GM18868 (cell line): Measurements from ENCODE around the gene FHIT.

Experiments
- ATAC-seq: cut with Tn5 transposase; IDR thresholded peaks from one replicate; pipeline ENCODE4 v1.9.1; 2021; ENCODE audit warnings: mild to moderate bottlenecking, moderate library complexity; ENCODE audit not compliant: unreplicated experiment

The FHIT gene

GRCh38 chr3:61172684-61173083, 78.6 kb downstream of the FHIT start:
- no peak for ATAC-seq

- ATAC-seq: no peak
Measured at GRCh38 chr3:61172203-61172602, 79.0 kb downstream of the FHIT start.

GRCh38 chr3:61169621-61170251, 81.5 kb downstream of the FHIT start:
- ATAC-seq: no peak

- no peak for ATAC-seq
Measured at GRCh38 chr3:61168286-61168685, 83.0 kb downstream of the FHIT start.

DNA sequence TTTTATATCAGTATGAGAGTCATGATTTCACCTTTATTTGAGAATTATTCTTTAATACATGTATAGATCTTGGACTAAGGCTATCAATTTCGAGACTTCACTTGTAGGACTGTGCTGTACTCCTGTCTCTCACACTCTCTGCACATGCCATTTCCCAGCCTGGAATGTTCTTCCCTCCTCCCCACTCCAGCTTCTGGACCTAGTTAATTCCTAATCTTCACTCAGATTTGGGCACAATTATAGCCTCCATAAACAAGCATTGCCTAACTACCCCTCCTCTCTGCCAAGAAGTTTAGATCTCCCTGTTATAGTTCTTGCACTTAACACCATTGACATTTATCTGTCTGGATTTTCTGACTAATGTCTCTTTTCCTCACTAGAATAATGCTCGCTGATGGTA, 88.3 kb downstream of the FHIT start:
- no peak for ATAC-seq

- ATAC-seq: no peak
Measured at GRCh38 chr3:61158667-61159066, 92.6 kb downstream of the FHIT start.

- ATAC-seq: no peak
Measured at GRCh38 chr3:61158216-61158615, 93.0 kb downstream of the FHIT start.

DNA sequence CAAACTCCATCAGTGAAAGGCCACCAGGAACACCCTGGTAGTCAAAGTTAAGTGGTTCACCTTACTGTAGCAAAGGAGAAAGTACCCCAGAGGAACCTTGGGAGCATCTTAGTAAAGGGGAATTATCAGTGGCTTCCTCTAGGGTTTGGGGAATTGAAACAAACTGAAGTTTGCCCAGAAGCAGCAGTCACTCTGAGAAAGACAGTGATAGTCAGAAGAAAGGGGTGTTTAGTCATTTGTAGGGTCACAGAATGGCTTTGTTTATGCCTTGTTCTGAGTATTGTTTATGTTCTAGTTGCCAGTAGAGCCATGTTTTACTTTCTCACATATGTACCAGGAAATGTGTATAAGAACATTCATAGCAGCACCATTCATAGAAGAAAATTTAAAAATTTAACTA, 93.8 kb downstream of the FHIT start:
- peak; percentile 62 for ATAC-seq

GRCh38 chr3:61155701-61156292, 95.5 kb downstream of the FHIT start:
- ATAC-seq: no peak

GRCh38 chr3:61154457-61155198, 96.6 kb downstream of the FHIT start:
- no peak for ATAC-seq

DNA sequence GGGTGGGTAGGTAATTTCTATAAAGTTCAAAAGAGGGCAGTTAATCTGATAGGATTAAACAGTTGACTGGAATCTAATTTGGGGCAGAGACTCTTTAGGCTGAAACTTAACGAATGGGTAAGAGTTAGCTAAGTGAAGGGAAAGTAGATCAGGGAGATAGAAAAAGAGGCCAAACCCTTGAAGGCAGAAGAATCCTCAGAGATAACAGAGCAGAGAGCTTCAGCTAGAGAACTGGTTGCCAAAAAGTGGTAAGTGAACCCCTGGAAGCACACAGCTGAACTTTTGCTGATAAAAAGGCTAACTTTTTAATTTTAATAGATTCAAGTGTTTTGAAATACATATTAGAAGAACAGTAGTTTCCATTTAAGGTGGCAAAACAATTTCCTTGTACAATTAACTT, 99.2 kb downstream of the FHIT start:
- ATAC-seq: no peak

DNA sequence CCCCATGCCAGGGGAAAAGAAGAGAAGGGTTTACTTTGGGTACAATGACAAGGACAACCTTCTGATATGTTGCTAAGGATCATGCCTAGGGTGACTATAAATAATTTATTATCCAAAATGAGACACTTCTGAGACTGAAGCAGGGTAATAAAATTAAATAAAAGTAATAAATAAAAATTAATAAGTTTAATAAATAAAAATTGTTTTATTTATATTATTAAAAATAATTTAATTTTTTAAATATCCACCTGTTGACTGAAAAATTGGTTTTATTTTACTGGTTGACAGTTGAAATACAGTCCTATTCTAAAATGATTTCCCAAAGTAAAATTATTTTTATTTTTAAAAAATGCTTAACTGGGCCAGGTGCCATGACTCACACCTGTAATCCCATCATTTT, 102.0 kb downstream of the FHIT start:
- no peak for ATAC-seq

DNA sequence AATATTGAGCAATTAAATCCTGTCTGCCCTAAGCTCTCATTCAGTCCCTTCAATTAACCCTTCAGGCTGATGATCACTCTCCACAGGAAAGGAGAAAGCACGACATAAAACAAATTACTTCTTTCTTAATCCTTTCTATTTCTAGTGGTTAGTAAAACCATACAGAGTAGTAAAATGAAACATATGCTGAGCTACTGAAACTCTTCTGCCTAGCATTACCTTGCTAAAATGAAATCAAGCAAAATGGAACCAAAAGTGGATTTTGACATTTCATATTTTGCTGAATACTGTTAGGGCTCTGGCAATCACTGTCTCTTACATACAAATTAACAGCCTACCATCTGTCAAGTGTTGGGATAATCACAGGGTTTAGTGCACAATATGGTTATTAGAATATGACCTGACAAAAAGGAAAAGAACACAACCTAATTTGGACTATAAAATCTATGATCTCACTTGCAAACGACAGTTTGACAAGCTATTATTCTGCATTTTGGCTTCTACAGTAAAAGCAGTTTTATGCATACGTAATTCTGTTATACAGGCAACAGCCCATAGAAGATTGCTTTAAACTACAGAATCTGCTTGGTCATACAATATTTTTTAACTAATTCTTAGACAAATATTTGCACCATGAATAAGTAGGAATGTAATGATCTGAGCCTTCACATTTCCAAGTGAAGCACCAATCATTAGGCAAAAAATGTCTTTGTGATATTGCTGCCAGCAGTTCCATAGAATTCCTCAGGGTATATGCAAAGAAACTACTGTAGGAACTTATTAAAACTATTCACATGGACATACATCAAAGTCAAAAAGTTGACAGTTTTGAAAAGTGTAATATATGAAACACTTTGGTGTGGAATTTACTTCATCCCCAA, 105.0 kb downstream of the FHIT start:
- no peak for ATAC-seq

GRCh38 chr3:61141697-61142096, 109.6 kb downstream of the FHIT start:
- ATAC-seq: no peak

DNA sequence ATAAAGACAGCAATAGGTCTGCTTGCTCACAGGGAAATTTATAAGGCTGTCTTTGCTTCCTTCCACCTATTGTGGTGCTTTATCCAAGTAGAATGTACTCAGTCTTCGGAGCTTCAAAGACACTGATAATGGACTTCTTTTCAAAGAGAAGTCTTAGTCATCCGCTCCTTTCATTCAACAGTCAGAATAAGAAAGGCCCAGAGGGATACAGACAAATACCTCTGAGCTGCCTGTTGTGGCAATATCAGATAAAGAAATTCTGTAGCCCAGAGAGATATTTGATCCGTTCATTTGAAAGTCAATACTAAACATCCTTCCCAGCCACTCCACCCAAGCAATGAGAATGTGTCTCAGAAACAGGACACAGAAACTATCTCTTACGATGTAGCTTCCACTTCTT, 110.0 kb downstream of the FHIT start:
- no peak for ATAC-seq

GRCh38 chr3:61139686-61140085, 111.6 kb downstream of the FHIT start:
- no peak for ATAC-seq

- ATAC-seq: no peak
Measured at GRCh38 chr3:61138401-61138800, 112.9 kb downstream of the FHIT start.

GRCh38 chr3:61136191-61136590, 115.1 kb downstream of the FHIT start:
- ATAC-seq: no peak

DNA sequence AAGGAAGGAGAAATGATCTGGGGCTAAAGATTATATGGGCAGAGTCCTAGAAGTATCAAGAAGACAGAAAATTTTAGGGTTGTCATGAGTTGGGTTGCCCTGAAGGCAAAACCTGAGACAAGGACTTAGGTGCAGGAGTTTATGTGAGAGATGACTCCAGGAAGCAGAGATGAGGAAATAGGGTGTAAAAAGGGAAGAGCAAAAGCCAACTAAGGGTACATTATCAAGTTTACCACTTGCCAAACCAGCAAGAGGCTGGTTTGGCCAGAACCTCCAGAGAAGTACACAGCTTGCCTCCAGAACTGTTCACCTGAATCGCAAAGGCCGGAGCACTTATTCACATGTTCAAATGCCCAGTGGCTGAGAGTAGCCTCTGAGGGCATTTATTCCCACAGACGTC, 116.7 kb downstream of the FHIT start:
- no peak for ATAC-seq

DNA sequence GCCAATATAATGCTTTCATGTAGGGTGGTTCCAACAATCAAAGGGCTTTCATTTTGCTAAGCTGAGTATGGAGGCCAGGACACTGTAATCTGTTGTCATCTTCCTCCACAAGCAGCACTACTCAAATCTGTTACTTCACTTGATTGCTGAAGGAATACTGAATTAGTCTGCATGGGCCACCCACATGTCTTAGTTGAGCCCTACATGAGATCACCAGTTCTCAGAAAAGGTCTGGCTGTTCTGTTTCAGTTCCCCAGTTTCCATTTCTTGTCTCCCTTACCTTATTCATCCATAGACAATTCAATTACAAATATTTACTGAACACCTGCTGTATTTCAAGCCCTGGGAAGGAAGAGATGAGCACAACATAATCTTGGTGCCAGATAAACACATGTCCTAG, 119.2 kb downstream of the FHIT start:
- no peak for ATAC-seq

GRCh38 chr3:61118830-61119229, 132.4 kb downstream of the FHIT start:
- no peak for ATAC-seq
